ENCODE data around the gene RABL2B. TPM values are rescaled to one million over a fixed set of nuclear protein-coding genes. Genes with fewer than 3 reads are reported as not detected.

Gene RABL2B
- total RNA-seq, 1 experiment from 2014 or later, result 22.3 TPM

- Histone ChIP-seq H3K9me3 (no peaks in the 10 kb centered on the region), H3K4me1 (no peaks in the 10 kb centered on the region), H3K4me3 (ENCODE audit: low read depth, low read length) (no peak overlapping the region), H3K27me3 (replicated peaks; ENCODE audit: control insufficient read depth, insufficient read depth, low read length) (no peaks in the 10 kb centered on the region), H3K36me3 (ENCODE audit: control insufficient read depth, insufficient read depth, low read length) (no peaks in the 10 kb centered on the region)
- Mint-ChIP-seq H3K4me3 (ENCODE audit: unreplicated experiment) (no peak overlapping the region), H3K4me1 (ENCODE audit: low read depth, unreplicated experiment) (no peaks in the 10 kb centered on the region), H3K36me3 (ENCODE audit: insufficient read depth, unreplicated experiment) (no peaks in the 10 kb centered on the region), H3K9me3 (ENCODE audit: unreplicated experiment) (no peaks in the 10 kb centered on the region), H3K27ac (ENCODE audit: unreplicated experiment) (no peak overlapping the region), H3K27me3 (ENCODE audit: insufficient read depth, unreplicated experiment) (peaks cover 21% of the 10 kb centered on the region)
- DNase-seq, result no peak
- BruUV-seq (replicated peaks), result no TSS peak
- ChIA-PET CTCF (no interaction called here), POLR2A (no interaction called here)
- TF ChIP-seq CTCF (IDR thresholded peaks at IDR 0.05; ENCODE audit: insufficient read depth in 1 of 2, low read depth in 1 of 2, low read length in 1 of 2, severe bottlenecking in 1 of 2, unreplicated experiment in 1 of 2), result no peak
- intact Hi-C loops (cut with micrococcal nuclease; ENCODE audit: unreplicated experiment), result no loop called here
These were observed 44.7 kb downstream of the RABL2B start for GRCh38 chr22:50738649-50739227.

- H3K4me1 ChIP-seq, result no peaks in the 10 kb centered on the region
- no TSS peak for BruUV-seq (replicated peaks)
- TF ChIP-seq CTCF (IDR thresholded peaks at IDR 0.05; ENCODE audit: insufficient read depth in 1 of 2, low read depth in 1 of 2, low read length in 1 of 2, severe bottlenecking in 1 of 2, unreplicated experiment in 1 of 2), result no peak
- H3K36me3 ChIP-seq (ENCODE audit: control insufficient read depth, insufficient read depth, low read length), result no peaks in the 10 kb centered on the region
- no peaks in the 10 kb centered on the region for H3K36me3 Mint-ChIP-seq (ENCODE audit: insufficient read depth, unreplicated experiment)
- H3K4me3 Mint-ChIP-seq (ENCODE audit: unreplicated experiment), result no peak within 1 kb of the TSS
- intact Hi-C loops (cut with micrococcal nuclease; ENCODE audit: unreplicated experiment), result no loop called here
- no peak within 1 kb of the TSS for H3K4me3 ChIP-seq (ENCODE audit: low read depth, low read length)
- H3K27ac Mint-ChIP-seq (ENCODE audit: unreplicated experiment), result no peak within 1 kb of the TSS
- H3K27me3 Mint-ChIP-seq (ENCODE audit: insufficient read depth, unreplicated experiment), result peaks cover 20% of the 10 kb centered on the region
- no peaks in the 10 kb centered on the region for H3K9me3 Mint-ChIP-seq (ENCODE audit: unreplicated experiment)
- H3K27me3 ChIP-seq (replicated peaks; ENCODE audit: control insufficient read depth, insufficient read depth, low read length), result no peaks in the 10 kb centered on the region
- ChIA-PET POLR2A (no interaction called here), CTCF (no interaction called here)
- H3K9me3 ChIP-seq, result no peaks in the 10 kb centered on the region
- no peaks in the 10 kb centered on the region for H3K4me1 Mint-ChIP-seq (ENCODE audit: low read depth, unreplicated experiment)
- DNase-seq, result peak in 1 of 2 experiments; percentile 23
These were observed 45.4 kb downstream of the RABL2B start, which contains the start of gene ACR for GRCh38 chr22:50737728-50738648. Gene ACR (plus strand): TSS chr22:50738204. CDS start chr22:50738236, 32 bp downstream.

GRCh38 chr22:50735739-50736030, 47.8 kb downstream of the RABL2B start:
- Mint-ChIP-seq H3K4me3 (ENCODE audit: unreplicated experiment) (no peak overlapping the region), H3K36me3 (ENCODE audit: insufficient read depth, unreplicated experiment) (no peaks in the 10 kb centered on the region), H3K4me1 (ENCODE audit: low read depth, unreplicated experiment) (no peaks in the 10 kb centered on the region), H3K27me3 (ENCODE audit: insufficient read depth, unreplicated experiment) (peaks cover 20% of the 10 kb centered on the region), H3K27ac (ENCODE audit: unreplicated experiment) (no peak overlapping the region), H3K9me3 (ENCODE audit: unreplicated experiment) (no peaks in the 10 kb centered on the region)
- no peaks in the 10 kb centered on the region for H3K27me3 ChIP-seq (replicated peaks; ENCODE audit: control insufficient read depth, insufficient read depth, low read length)
- intact Hi-C loops (cut with micrococcal nuclease; ENCODE audit: unreplicated experiment), result no loop called here
- no TSS peak for BruUV-seq (replicated peaks)
- H3K36me3 ChIP-seq (ENCODE audit: control insufficient read depth, insufficient read depth, low read length), result no peaks in the 10 kb centered on the region
- ChIA-PET POLR2A (no interaction called here), CTCF (no interaction called here)
- H3K4me1 ChIP-seq, result no peaks in the 10 kb centered on the region
- DNase-seq, result no peak
- no peaks in the 10 kb centered on the region for H3K9me3 ChIP-seq
- no peak for TF ChIP-seq CTCF (IDR thresholded peaks at IDR 0.05; ENCODE audit: insufficient read depth in 1 of 2, low read depth in 1 of 2, low read length in 1 of 2, severe bottlenecking in 1 of 2, unreplicated experiment in 1 of 2)
- no peak overlapping the region for H3K4me3 ChIP-seq (ENCODE audit: low read depth, low read length)
